ENCODE results near the gene SUPT6H.
"Not testable (repeated sequence)": the region's sequence is repeated elsewhere in the genome, so short reads cannot be mapped to it uniquely, and the experiment has no call there.

SUPT6H gene

GRCh38 chr17:28722417-28723158, 60.6 kb downstream of the SUPT6H start:
- no peak for DNase-seq

GRCh38 chr17:28723159-28723835, 61.3 kb downstream of the SUPT6H start:
- no peak for DNase-seq

- not testable (repeated sequence) for DNase-seq
Measured at GRCh38 chr17:28723836-28724499, 62.0 kb downstream of the SUPT6H start.

GRCh38 chr17:28724500-28725165, 62.6 kb downstream of the SUPT6H start:
- no peak for DNase-seq

GRCh38 chr17:28725166-28725659, 63.2 kb downstream of the SUPT6H start:
- no peak for DNase-seq

- DNase-seq: peak; percentile 61
Measured at GRCh38 chr17:28725660-28726225, 63.7 kb downstream of the SUPT6H start.

- DNase-seq: no peak
Measured at GRCh38 chr17:28726226-28726626, 64.2 kb downstream of the SUPT6H start, which contains the start of gene TLCD1. TSS of gene TLCD1 (minus strand) at chr17:28726233. CDS start at chr17:28726097, 136 bp downstream.

GRCh38 chr17:28726627-28727491, 64.9 kb downstream of the SUPT6H start:
- DNase-seq: peak; percentile 70

GRCh38 chr17:28728364-28729200, 66.6 kb downstream of the SUPT6H start, which contains the start of gene NEK8:
TSS of gene NEK8 (plus strand) at chr17:28728788. CDS start at chr17:28728814, 26 bp downstream.
- DNase-seq: peak; percentile 79

GRCh38 chr17:28729950-28730330, 67.9 kb downstream of the SUPT6H start:
- no peak for DNase-seq

GRCh38 chr17:28733346-28733745, 71.3 kb downstream of the SUPT6H start:
- DNase-seq: no peak

- DNase-seq: no peak
Measured at GRCh38 chr17:28734712-28735241, 72.8 kb downstream of the SUPT6H start.

- DNase-seq: no peak
Measured at GRCh38 chr17:28735242-28735722, 73.3 kb downstream of the SUPT6H start.

- DNase-seq: not testable (repeated sequence)
Measured at GRCh38 chr17:28735913-28736769, 74.1 kb downstream of the SUPT6H start.

- no peak for DNase-seq
Measured at GRCh38 chr17:28737316-28737715, 75.3 kb downstream of the SUPT6H start.

GRCh38 chr17:28737770-28738679, 76.0 kb downstream of the SUPT6H start:
- no peak for DNase-seq

- DNase-seq: no peak
Measured at GRCh38 chr17:28738680-28739384, 76.8 kb downstream of the SUPT6H start.

Data from NCI-H1417 treated with DMSO at 0.1 percent for 48 hours (cell line).